ENCODE results near the gene PSME3.

DNA sequence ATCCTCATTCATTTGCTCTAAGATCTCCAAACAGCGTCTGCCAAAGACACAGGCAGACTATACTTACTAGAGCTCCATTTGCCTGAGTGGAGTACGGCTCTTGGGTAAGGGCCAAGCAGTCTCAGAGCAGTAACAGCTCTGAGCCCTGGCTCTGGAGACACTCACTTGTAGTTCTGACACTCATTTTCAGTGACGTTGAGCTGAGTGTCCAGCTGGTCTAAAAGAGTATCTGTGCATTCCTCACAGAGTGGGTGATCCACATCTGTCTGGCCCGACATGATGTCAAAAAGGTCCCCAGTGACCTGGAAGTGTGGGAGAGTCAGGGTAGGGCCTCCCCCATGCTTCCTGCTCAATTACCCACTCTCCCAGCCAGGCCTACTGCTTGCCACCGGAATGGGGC lies 14.8 kb upstream of the PSME3 start:
- TF ChIP-seq, protein P1, sequence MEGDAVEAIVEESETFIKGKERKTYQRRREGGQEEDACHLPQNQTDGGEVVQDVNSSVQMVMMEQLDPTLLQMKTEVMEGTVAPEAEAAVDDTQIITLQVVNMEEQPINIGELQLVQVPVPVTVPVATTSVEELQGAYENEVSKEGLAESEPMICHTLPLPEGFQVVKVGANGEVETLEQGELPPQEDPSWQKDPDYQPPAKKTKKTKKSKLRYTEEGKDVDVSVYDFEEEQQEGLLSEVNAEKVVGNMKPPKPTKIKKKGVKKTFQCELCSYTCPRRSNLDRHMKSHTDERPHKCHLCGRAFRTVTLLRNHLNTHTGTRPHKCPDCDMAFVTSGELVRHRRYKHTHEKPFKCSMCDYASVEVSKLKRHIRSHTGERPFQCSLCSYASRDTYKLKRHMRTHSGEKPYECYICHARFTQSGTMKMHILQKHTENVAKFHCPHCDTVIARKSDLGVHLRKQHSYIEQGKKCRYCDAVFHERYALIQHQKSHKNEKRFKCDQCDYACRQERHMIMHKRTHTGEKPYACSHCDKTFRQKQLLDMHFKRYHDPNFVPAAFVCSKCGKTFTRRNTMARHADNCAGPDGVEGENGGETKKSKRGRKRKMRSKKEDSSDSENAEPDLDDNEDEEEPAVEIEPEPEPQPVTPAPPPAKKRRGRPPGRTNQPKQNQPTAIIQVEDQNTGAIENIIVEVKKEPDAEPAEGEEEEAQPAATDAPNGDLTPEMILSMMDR (IDR thresholded peaks at IDR 0.05; ENCODE audit: insufficient read depth, low read length, poor library complexity, severe bottlenecking), result no peak
- no peak for TF ChIP-seq EZH2phosphoT487 (conservative IDR thresholded peaks at IDR 0.05; ENCODE audit: low read length)

Measured in SU-DHL-6 (cell line).